Measurements from ENCODE around the gene KRTAP5-5. TPM values are rescaled to one million over a fixed set of nuclear protein-coding genes. Genes with fewer than 3 reads are reported as not detected.
"Not testable (repeated sequence)": the region's sequence is repeated elsewhere in the genome, so short reads cannot be mapped to it uniquely, and the experiment has no call there.

The KRTAP5-5 gene
- not detected for total RNA-seq

GRCh38 chr11:1629326-1630185, at the start of gene KRTAP5-5:
KRTAP5-5 (plus strand) TSS chr11:1629775; CDS start chr11:1629841, 66 bp downstream.
- H3K27me3 Mint-ChIP-seq (ENCODE audit: low read depth) = peaks cover 13% of the 10 kb centered on the region
- H3K27ac Mint-ChIP-seq = no peak within 1 kb of the TSS
- no peaks in the 10 kb centered on the region for H3K4me1 Mint-ChIP-seq (ENCODE audit: low read depth)
- CTCF ChIA-PET = interaction anchor here (1.1 to 2.0 kb wide), 4 partner anchors 8 to 83 kb away, joined by 3 to 9 read pairs (median 6); no protein-coding TSS in a partner anchor
- DNase-seq (no peak), ATAC-seq (no peak)
- POLR2A ChIA-PET = no interaction called here
- H3K4me3 Mint-ChIP-seq = no peak within 1 kb of the TSS
- no peaks in the 10 kb centered on the region for H3K9me3 Mint-ChIP-seq (ENCODE audit: insufficient read depth)
- H3K36me3 Mint-ChIP-seq (ENCODE audit: low read depth) = no peaks in the 10 kb centered on the region

- no peaks in the 10 kb centered on the region for H3K36me3 Mint-ChIP-seq (ENCODE audit: low read depth)
- DNase-seq (no peak), ATAC-seq (no peak)
- H3K4me3 Mint-ChIP-seq = no peak overlapping the region
- peaks cover 2% of the 10 kb centered on the region for H3K4me1 Mint-ChIP-seq (ENCODE audit: low read depth)
- no peak overlapping the region for H3K27ac Mint-ChIP-seq
- peaks cover 11% of the 10 kb centered on the region for H3K27me3 Mint-ChIP-seq (ENCODE audit: low read depth)
- ChIA-PET CTCF (interaction anchor here (1.1 kb wide), 1 partner anchor 8 kb away, joined by 4 read pairs; no protein-coding TSS in a partner anchor), POLR2A (no interaction called here)
- peaks cover 6% of the 10 kb centered on the region for H3K9me3 Mint-ChIP-seq (ENCODE audit: insufficient read depth)
Measured at GRCh38 chr11:1581976-1582375, 47.6 kb upstream of the KRTAP5-5 start.

GRCh38 chr11:1582909-1583308, 46.7 kb upstream of the KRTAP5-5 start:
- DNase-seq; ATAC-seq; H3K36me3 Mint-ChIP-seq (ENCODE audit: low read depth); H3K4me1 Mint-ChIP-seq (ENCODE audit: low read depth); POLR2A ChIA-PET; H3K27ac Mint-ChIP-seq; H3K9me3 Mint-ChIP-seq (ENCODE audit: insufficient read depth); H3K4me3 Mint-ChIP-seq: not testable (repeated sequence)
- H3K27me3 Mint-ChIP-seq (ENCODE audit: low read depth) = peaks cover 11% of the 10 kb centered on the region
- CTCF ChIA-PET = interaction anchor here (1.8 kb wide), 1 partner anchor 8 kb away, joined by 6 read pairs; no protein-coding TSS in a partner anchor

GRCh38 chr11:1584661-1585370, 44.8 kb upstream of the KRTAP5-5 start, which contains the start of gene KRTAP5-1:
KRTAP5-1 (minus strand) TSS chr11:1585283; CDS start chr11:1585249, 34 bp downstream.
- not testable (repeated sequence) for H3K27ac Mint-ChIP-seq; ATAC-seq; DNase-seq; H3K4me3 Mint-ChIP-seq; H3K9me3 Mint-ChIP-seq (ENCODE audit: insufficient read depth); H3K36me3 Mint-ChIP-seq (ENCODE audit: low read depth)
- Mint-ChIP-seq H3K4me1 (ENCODE audit: low read depth) (peaks cover 10% of the 10 kb centered on the region), H3K27me3 (ENCODE audit: low read depth) (peaks cover 11% of the 10 kb centered on the region)
- ChIA-PET POLR2A (interaction anchor here (0.6 kb wide), 1 partner anchor 32 kb away, joined by 3 read pairs; no protein-coding TSS in a partner anchor), CTCF (interaction anchor here (2.5 kb wide), 1 partner anchor 10 kb away, joined by 8 read pairs; no protein-coding TSS in a partner anchor)

GRCh38 chr11:1586699-1587098, 42.9 kb upstream of the KRTAP5-5 start:
- H3K4me3 Mint-ChIP-seq = no peak overlapping the region
- peaks cover 11% of the 10 kb centered on the region for H3K36me3 Mint-ChIP-seq (ENCODE audit: low read depth)
- H3K27ac Mint-ChIP-seq = no peak overlapping the region
- ATAC-seq = no peak
- CTCF ChIA-PET = interaction anchor here (2.5 kb wide), 1 partner anchor 12 kb away, joined by 8 read pairs; no protein-coding TSS in a partner anchor
- H3K4me1 Mint-ChIP-seq (ENCODE audit: low read depth) = peaks cover 13% of the 10 kb centered on the region
- POLR2A ChIA-PET = no interaction called here
- H3K9me3 Mint-ChIP-seq (ENCODE audit: insufficient read depth) = no peaks in the 10 kb centered on the region
- peaks cover 11% of the 10 kb centered on the region for H3K27me3 Mint-ChIP-seq (ENCODE audit: low read depth)
- no peak for DNase-seq

GRCh38 chr11:1589191-1589963, 40.2 kb upstream of the KRTAP5-5 start:
- H3K36me3 Mint-ChIP-seq (ENCODE audit: low read depth) = peaks cover 11% of the 10 kb centered on the region
- H3K27ac Mint-ChIP-seq = peak overlapping the region; percentile 87
- POLR2A ChIA-PET; H3K9me3 Mint-ChIP-seq (ENCODE audit: insufficient read depth); DNase-seq: not testable (repeated sequence)
- peaks cover 21% of the 10 kb centered on the region for H3K27me3 Mint-ChIP-seq (ENCODE audit: low read depth)
- peak overlapping the region; percentile 16 for H3K4me3 Mint-ChIP-seq
- ATAC-seq = peak; percentile 47
- peaks cover 13% of the 10 kb centered on the region for H3K4me1 Mint-ChIP-seq (ENCODE audit: low read depth)
- CTCF ChIA-PET = interaction anchor here (1.0 to 2.6 kb wide), 2 partner anchors 15 to 63 kb away, joined by 3 to 29 read pairs; no protein-coding TSS in a partner anchor

- Mint-ChIP-seq H3K27ac (peak overlapping the region; percentile 46), H3K36me3 (ENCODE audit: low read depth) (peaks cover 11% of the 10 kb centered on the region), H3K27me3 (ENCODE audit: low read depth) (peaks cover 22% of the 10 kb centered on the region), H3K4me3 (no peak overlapping the region), H3K9me3 (ENCODE audit: insufficient read depth) (no peaks in the 10 kb centered on the region), H3K4me1 (ENCODE audit: low read depth) (peaks cover 13% of the 10 kb centered on the region)
- DNase-seq (no peak), ATAC-seq (no peak)
- CTCF ChIA-PET = interaction anchor here (0.9 to 2.6 kb wide), 2 partner anchors 15 to 104 kb away, joined by 3 to 29 read pairs; no protein-coding TSS in a partner anchor
- POLR2A ChIA-PET = no interaction called here
Measured at GRCh38 chr11:1589996-1590395, 39.6 kb upstream of the KRTAP5-5 start.

- H3K36me3 Mint-ChIP-seq (ENCODE audit: low read depth) = peaks cover 11% of the 10 kb centered on the region
- ChIA-PET CTCF (no interaction called here), POLR2A (no interaction called here)
- peaks cover 12% of the 10 kb centered on the region for H3K4me1 Mint-ChIP-seq (ENCODE audit: low read depth)
- H3K27ac Mint-ChIP-seq = no peak overlapping the region
- peaks cover 26% of the 10 kb centered on the region for H3K27me3 Mint-ChIP-seq (ENCODE audit: low read depth)
- ATAC-seq = no peak
- DNase-seq = no peak
- H3K4me3 Mint-ChIP-seq = no peak overlapping the region
- H3K9me3 Mint-ChIP-seq (ENCODE audit: insufficient read depth) = no peaks in the 10 kb centered on the region
Measured at GRCh38 chr11:1592628-1593027, 36.9 kb upstream of the KRTAP5-5 start.

- CTCF ChIA-PET = interaction anchor here (0.6 to 2.4 kb wide), 4 partner anchors 22 to 551 kb away, joined by 3 to 23 read pairs (median 4); no protein-coding TSS in a partner anchor
- ATAC-seq; H3K36me3 Mint-ChIP-seq (ENCODE audit: low read depth); H3K9me3 Mint-ChIP-seq (ENCODE audit: insufficient read depth); H3K4me1 Mint-ChIP-seq (ENCODE audit: low read depth); POLR2A ChIA-PET; H3K4me3 Mint-ChIP-seq; H3K27ac Mint-ChIP-seq; DNase-seq: not testable (repeated sequence)
- peaks cover 38% of the 10 kb centered on the region for H3K27me3 Mint-ChIP-seq (ENCODE audit: low read depth)
Measured at GRCh38 chr11:1595994-1596575, 33.5 kb upstream of the KRTAP5-5 start.

- H3K36me3 Mint-ChIP-seq (ENCODE audit: low read depth); ATAC-seq; POLR2A ChIA-PET; H3K4me3 Mint-ChIP-seq; H3K9me3 Mint-ChIP-seq (ENCODE audit: insufficient read depth); DNase-seq; H3K27ac Mint-ChIP-seq; H3K4me1 Mint-ChIP-seq (ENCODE audit: low read depth): not testable (repeated sequence)
- peaks cover 39% of the 10 kb centered on the region for H3K27me3 Mint-ChIP-seq (ENCODE audit: low read depth)
- CTCF ChIA-PET = interaction anchor here (0.7 to 2.4 kb wide), 3 partner anchors 22 to 95 kb away, joined by 3 to 23 read pairs (median 4); no protein-coding TSS in a partner anchor
Measured at GRCh38 chr11:1596576-1597121, 32.9 kb upstream of the KRTAP5-5 start.

All from activated CD8-positive, alpha-beta T cell treated with anti-CD3 and anti-CD28 coated beads, Interleukin-2, amount 10 ng/mL, durations not matched to agents 7 days and 5 days (primary cell).